GM21529 (cell line): ENCODE measurements around the gene PACS1.
"Not testable (repeated sequence)": the region's sequence is repeated elsewhere in the genome, so short reads cannot be mapped to it uniquely, and the experiment has no call there.

Experiments used
- ATAC-seq: cut with Tn5 transposase; IDR thresholded peaks from one replicate; pipeline ENCODE4 v1.9.1; 2021; ENCODE audit not compliant: unreplicated experiment

Gene PACS1

GRCh38 chr11:66242095-66242765 lies 172.2 kb downstream of the PACS1 start:
- no peak for ATAC-seq

GRCh38 chr11:66243782-66244535 lies 173.9 kb downstream of the PACS1 start:
- ATAC-seq: no peak

GRCh38 chr11:66247295-66247694 lies 177.2 kb downstream of the PACS1 start:
- ATAC-seq: no peak

- no peak for ATAC-seq
These were observed 177.7 kb downstream of the PACS1 start for GRCh38 chr11:66247801-66248200.

GRCh38 chr11:66248903-66249302 lies 178.8 kb downstream of the PACS1 start:
- no peak for ATAC-seq

GRCh38 chr11:66251809-66252208 lies 181.7 kb downstream of the PACS1 start:
- ATAC-seq: no peak

- not testable (repeated sequence) for ATAC-seq
These were observed 183.0 kb downstream of the PACS1 start for GRCh38 chr11:66253081-66253480.

- ATAC-seq: no peak
These were observed 188.4 kb downstream of the PACS1 start for GRCh38 chr11:66258473-66258893.

GRCh38 chr11:66259225-66259624 lies 189.2 kb downstream of the PACS1 start:
- ATAC-seq: no peak

- ATAC-seq: no peak
These were observed 189.9 kb downstream of the PACS1 start for GRCh38 chr11:66259956-66260355.

- no peak for ATAC-seq
These were observed 191.5 kb downstream of the PACS1 start for GRCh38 chr11:66261578-66261977.

GRCh38 chr11:66262191-66262590 lies 192.1 kb downstream of the PACS1 start:
- ATAC-seq: no peak

GRCh38 chr11:66262696-66263095 lies 192.6 kb downstream of the PACS1 start:
- ATAC-seq: no peak

- no peak for ATAC-seq
These were observed 193.2 kb downstream of the PACS1 start for GRCh38 chr11:66263231-66263630.

- no peak for ATAC-seq
These were observed 193.7 kb downstream of the PACS1 start for GRCh38 chr11:66263785-66264184.

- ATAC-seq: no peak
These were observed 194.3 kb downstream of the PACS1 start for GRCh38 chr11:66264383-66264782.

- ATAC-seq: no peak
These were observed 194.8 kb downstream of the PACS1 start for GRCh38 chr11:66264914-66265313.

- no peak for ATAC-seq
These were observed 195.7 kb downstream of the PACS1 start for GRCh38 chr11:66265531-66266377.

- ATAC-seq: no peak
These were observed 196.4 kb downstream of the PACS1 start for GRCh38 chr11:66266378-66267038.

- no peak for ATAC-seq
These were observed 196.9 kb downstream of the PACS1 start for GRCh38 chr11:66267039-66267378.
